ENCODE measurements around the gene COPS4.
"Not testable (repeated sequence)": the region's sequence is repeated elsewhere in the genome, so short reads cannot be mapped to it uniquely, and the experiment has no call there.

DNA sequence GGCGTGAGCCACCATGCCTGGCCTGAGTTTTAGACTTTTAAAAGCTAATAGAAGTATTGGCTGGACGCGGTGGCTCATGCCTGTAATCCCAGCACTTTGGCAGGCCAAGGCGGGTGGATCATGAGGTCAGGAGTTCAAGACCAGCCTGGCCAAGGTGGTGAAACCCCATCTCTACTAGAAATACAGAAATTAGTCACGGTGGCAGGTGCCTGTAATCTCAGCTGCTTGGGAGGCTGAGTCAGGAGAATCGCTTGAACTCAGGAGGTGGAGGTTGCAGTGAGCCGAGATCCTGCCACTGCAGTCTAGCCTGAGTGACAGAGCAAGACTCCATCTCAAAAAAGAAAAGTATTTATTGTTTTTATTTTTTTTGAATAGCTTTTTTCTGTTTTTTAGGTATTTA, 39.8 kb downstream of the COPS4 start:
- TF ChIP-seq, protein P1, sequence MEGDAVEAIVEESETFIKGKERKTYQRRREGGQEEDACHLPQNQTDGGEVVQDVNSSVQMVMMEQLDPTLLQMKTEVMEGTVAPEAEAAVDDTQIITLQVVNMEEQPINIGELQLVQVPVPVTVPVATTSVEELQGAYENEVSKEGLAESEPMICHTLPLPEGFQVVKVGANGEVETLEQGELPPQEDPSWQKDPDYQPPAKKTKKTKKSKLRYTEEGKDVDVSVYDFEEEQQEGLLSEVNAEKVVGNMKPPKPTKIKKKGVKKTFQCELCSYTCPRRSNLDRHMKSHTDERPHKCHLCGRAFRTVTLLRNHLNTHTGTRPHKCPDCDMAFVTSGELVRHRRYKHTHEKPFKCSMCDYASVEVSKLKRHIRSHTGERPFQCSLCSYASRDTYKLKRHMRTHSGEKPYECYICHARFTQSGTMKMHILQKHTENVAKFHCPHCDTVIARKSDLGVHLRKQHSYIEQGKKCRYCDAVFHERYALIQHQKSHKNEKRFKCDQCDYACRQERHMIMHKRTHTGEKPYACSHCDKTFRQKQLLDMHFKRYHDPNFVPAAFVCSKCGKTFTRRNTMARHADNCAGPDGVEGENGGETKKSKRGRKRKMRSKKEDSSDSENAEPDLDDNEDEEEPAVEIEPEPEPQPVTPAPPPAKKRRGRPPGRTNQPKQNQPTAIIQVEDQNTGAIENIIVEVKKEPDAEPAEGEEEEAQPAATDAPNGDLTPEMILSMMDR (optimal IDR thresholded peaks at IDR 0.05 in 1 of 3, IDR thresholded peaks at IDR 0.05 in 1 of 3, conservative IDR thresholded peaks at IDR 0.05 in 1 of 3; ENCODE audit: extremely low read depth in 1 of 3, insufficient read depth in 2 of 3, low read length in 3 of 3), result not testable (repeated sequence)
- not testable (repeated sequence) for TF ChIP-seq EZH2 (IDR thresholded peaks at IDR 0.05; ENCODE audit: low read length)
